ENCODE results near the gene RPL27A. TPM values are rescaled to one million over a fixed set of nuclear protein-coding genes. Genes with fewer than 3 reads are reported as not detected.

Gene RPL27A
- total and polyA plus RNA-seq, 7 donors: 1,472 to 4,200 (median 2,262) TPM

GRCh38 chr11:8733852-8734251 lies 51.3 kb downstream of the RPL27A start:
- intact Hi-C loops (cut with DNase I): no loop called here
- WGBS, 2 donors: 58 to 82% methylated on average over 2 of the region's 2 CpGs
- Histone ChIP-seq H3K4me1 (peaks cover 0 to 68% (median 60%) of the 10 kb centered on the region in 4 donors), H3K27me3 (no peaks in the 10 kb centered on the region), H3K27ac (peak overlapping the region; percentile 90 to 98 (median 96)), H3K9me3 (no peaks in the 10 kb centered on the region), H3K36me3 (peaks cover 0 to 34% (median 2%) of the 10 kb centered on the region in 4 donors), H3K4me3 (no peak overlapping the region)
- no peak for DNase-seq
- TF ChIP-seq POLR2AphosphoS5 (IDR thresholded peaks at IDR 0.05): no peak
- no peak for TF ChIP-seq CTCF (IDR thresholded peaks at IDR 0.05)
- TF ChIP-seq EP300 (IDR thresholded peaks at IDR 0.05): no peak
- no peak for TF ChIP-seq POLR2A (IDR thresholded peaks at IDR 0.05)

- H3K27me3 ChIP-seq: no peaks in the 10 kb centered on the region
- no peak for DNase-seq
- peaks cover 0 to 68% (median 60%) of the 10 kb centered on the region in 4 donors for H3K4me1 ChIP-seq
- intact Hi-C loops (cut with DNase I): no loop called here
- no peak overlapping the region for H3K4me3 ChIP-seq
- peak overlapping the region; percentile 31 to 98 (median 96) for H3K27ac ChIP-seq
- WGBS, 2 donors: 88 to 92% methylated on average over 8 of the region's 8 CpGs
- H3K36me3 ChIP-seq: peaks cover 0 to 28% (median 2%) of the 10 kb centered on the region in 4 donors
- no peak for TF ChIP-seq POLR2A (IDR thresholded peaks at IDR 0.05)
- no peak for TF ChIP-seq EP300 (IDR thresholded peaks at IDR 0.05)
- no peak for TF ChIP-seq POLR2AphosphoS5 (IDR thresholded peaks at IDR 0.05)
- no peak for TF ChIP-seq CTCF (IDR thresholded peaks at IDR 0.05)
- no peaks in the 10 kb centered on the region for H3K9me3 ChIP-seq
These were observed 52.5 kb downstream of the RPL27A start for GRCh38 chr11:8735094-8735493.

- DNase-seq: peak; percentile 61
- Histone ChIP-seq H3K36me3 (peaks cover 0 to 17% (median 2%) of the 10 kb centered on the region in 4 donors), H3K27me3 (no peaks in the 10 kb centered on the region), H3K9me3 (no peaks in the 10 kb centered on the region), H3K27ac (peak overlapping the region; percentile 8 to 69 (median 51)), H3K4me3 (no peak overlapping the region), H3K4me1 (peaks cover 0 to 48% (median 41%) of the 10 kb centered on the region in 4 donors)
- intact Hi-C loops (cut with DNase I): no loop called here
- no peak for TF ChIP-seq POLR2A (IDR thresholded peaks at IDR 0.05)
- peak in 1 of 4 donors; percentile 33 for TF ChIP-seq POLR2AphosphoS5 (IDR thresholded peaks at IDR 0.05)
- TF ChIP-seq EP300 (IDR thresholded peaks at IDR 0.05): peak in 2 of 4 donors; percentile 31 to 32
- WGBS, 2 donors: 40 to 78% methylated on average over 2 of the region's 2 CpGs
These were observed 56.8 kb downstream of the RPL27A start for GRCh38 chr11:8739309-8739793.

Small RNA genes within 50 kb of the gene (small RNA-seq; reads per million reads assigned to genes)
- 0 reads per million in 3 donors for gene SNORA3A
- 0.30 to 2.0 (median 0.65) reads per million in 3 donors for gene SNORA3B

Other genes with a start within 250 kb of the RPL27A start
- 10 to 100 TPM; 18.5 to 23.8 (median 20.8) TPM for gene STK33, start 88.6 kb upstream of the RPL27A start, total RNA-seq
- 1 to 10 TPM in 1 of 3 donors, not detected in 2; 2.0 TPM for gene STK33, start 88.6 kb upstream of the RPL27A start, polyA plus RNA-seq
- 10 to 100 TPM in 2 of 4 donors, 1 to 10 TPM in 2; 1.8 to 24.4 (median 10.2) TPM for gene TRIM66, start 127 bp upstream of the RPL27A start, total RNA-seq
- gene TRIM66, start 127 bp upstream of the RPL27A start, polyA plus RNA-seq: 1 to 10 TPM in 2 of 3 donors, under 1 TPM in 1; 0.60 to 4.9 (median 2.3) TPM
- 10 to 100 TPM; 21.6 to 33.2 (median 26.5) TPM for gene AKIP1, start 228.4 kb downstream of the RPL27A start, total RNA-seq
- gene AKIP1, start 228.4 kb downstream of the RPL27A start, polyA plus RNA-seq: 10 to 100 TPM; 18.0 to 19.8 (median 19.3) TPM